IMR-90 (cell line): ENCODE data around the gene MARCHF9. TPM values are rescaled to one million over a fixed set of nuclear protein-coding genes. Genes with fewer than 3 reads are reported as not detected.
A peak's percentile ranks its signal among the peaks of the same experiment; 100 is the strongest.

Source experiments
- ATAC-seq: fragments of 200-7000 bp; cut with Tn5 transposase; 2 replicates; pipeline ENCODE4 v1.9.1; 2020; ENCODE audit warnings: low read depth, mild to moderate bottlenecking, moderate library complexity
- BruUV-seq: library from RNA; stranded (reverse); fragments of 400-500 nt; replicated peaks from 2 replicates; lab custom pipeline; 2021; lab: Mats Ljungman, UMichigan
- CTCF ChIA-PET: fragments of 300-600 bp; formaldehyde crosslinking; extraction: SDS; loops from one replicate; lab custom pipeline; 2021; ENCODE audit warnings: antibody characterized with exemption; lab: Yijun Ruan, JAX
- POLR2A ChIA-PET: fragments of 300-600 bp; sonication (Branson Sonifier 250); formaldehyde crosslinking; loops from one replicate; lab custom pipeline; 2022; ENCODE audit warnings: antibody characterized with exemption; ENCODE audit not compliant: unreplicated experiment; lab: Charles Lee
- DNase-seq: peaks from one replicate; pipeline ENCODE4 v3.0.0; 2013
- H2AFZ ChIP-seq: replicated peaks from 2 replicates; pipeline ENCODE3; 2013; ENCODE audit warnings: low read length, mild to moderate bottlenecking; ENCODE audit not compliant: poor library complexity
- H2AK5ac ChIP-seq: 2 replicates; pipeline ENCODE4 v1.6.1; 2013; ENCODE audit warnings: low read depth, low read length, inconsistent platforms
- H2AK9ac ChIP-seq: replicated peaks from 2 replicates; pipeline ENCODE3; 2013; ENCODE audit warnings: mild to moderate bottlenecking, low read depth, low read length, moderate library complexity; ENCODE audit not compliant: poor library complexity
- H2BK120ac ChIP-seq: 2 replicates; pipeline ENCODE4 v1.6.1; 2013; ENCODE audit warnings: low read depth, low read length, inconsistent platforms
- H2BK15ac ChIP-seq: 3 replicates; pipeline ENCODE4 v1.6.1; 2013; ENCODE audit warnings: low read depth, low read length, inconsistent platforms
- H2BK20ac ChIP-seq: 2 replicates; pipeline ENCODE4 v1.6.1; 2013; ENCODE audit warnings: low read depth, mild to moderate bottlenecking, inconsistent platforms, low read length, moderate library complexity
- H2BK5ac ChIP-seq: 2 replicates; pipeline ENCODE4 v1.6.1; 2013; ENCODE audit warnings: mild to moderate bottlenecking, low read depth, low read length, inconsistent platforms; ENCODE audit not compliant: poor library complexity, severe bottlenecking
- H3K14ac ChIP-seq: replicated peaks from 2 replicates; pipeline ENCODE4 v1.6.1; 2013; ENCODE audit warnings: low read depth, low read length, inconsistent platforms
- H3K18ac ChIP-seq: 2 replicates; pipeline ENCODE4 v1.6.1; 2013; ENCODE audit warnings: low read depth, low read length, control low read depth
- H3K23ac ChIP-seq: 2 replicates; pipeline ENCODE4 v1.6.1; 2013; ENCODE audit warnings: low read depth, low read length, inconsistent platforms
- H3K27ac ChIP-seq: 2 replicates; pipeline ENCODE4 v1.5.1; 2013; ENCODE audit warnings: mild to moderate bottlenecking, control low read depth, low read length; ENCODE audit not compliant: insufficient read depth
- H3K27me3 ChIP-seq: 2 replicates; pipeline ENCODE4 v1.6.1; 2013; ENCODE audit warnings: low read length; ENCODE audit not compliant: control insufficient read depth, insufficient read depth
- H3K36me3 ChIP-seq: 2 replicates; pipeline ENCODE4 v1.6.1; 2013; ENCODE audit warnings: low read length, mixed read lengths; ENCODE audit not compliant: control insufficient read depth, insufficient read depth
- H3K4ac ChIP-seq: 2 replicates; pipeline ENCODE4 v1.6.1; 2013; ENCODE audit warnings: low read depth, low read length, inconsistent platforms
- H3K4me1 ChIP-seq: 2 replicates; pipeline ENCODE4 v1.6.1; 2013; ENCODE audit warnings: low read length, mixed read lengths; ENCODE audit not compliant: control insufficient read depth, insufficient read depth
- H3K4me2 ChIP-seq: 2 replicates; pipeline ENCODE4 v1.6.1; 2013; ENCODE audit warnings: low read depth, mild to moderate bottlenecking, control low read depth, low read length, moderate library complexity
- H3K4me3 ChIP-seq: 2 replicates; pipeline ENCODE4 v1.5.1; 2013; ENCODE audit warnings: low read depth, mild to moderate bottlenecking, control low read depth, low read length, moderate library complexity; ENCODE audit not compliant: insufficient read depth
- H3K56ac ChIP-seq: 2 replicates; pipeline ENCODE4 v1.6.1; 2013; ENCODE audit warnings: low read length, inconsistent platforms; ENCODE audit not compliant: insufficient read depth; ENCODE audit errors: extremely low read depth
- H3K79me1 ChIP-seq, 2 experiments: 2 replicates each; pipeline ENCODE4 v1.6.1; 2013; ENCODE audit warnings: low read length in 2 of 2, inconsistent platforms in 1 of 2, low read depth in 1 of 2
- H3K9ac ChIP-seq: 2 replicates; pipeline ENCODE4 v1.6.1; 2013; ENCODE audit warnings: low read depth, low read length, control low read depth
- H3K9me1 ChIP-seq: 2 replicates; pipeline ENCODE4 v1.6.1; 2013; ENCODE audit warnings: low read length, inconsistent platforms; ENCODE audit not compliant: insufficient read depth
- H3K9me3 ChIP-seq: 2 replicates; pipeline ENCODE4 v1.6.1; 2013; ENCODE audit warnings: low read length; ENCODE audit not compliant: control insufficient read depth, insufficient read depth
- H4K20me1 ChIP-seq: 2 replicates; pipeline ENCODE4 v1.6.1; 2013; ENCODE audit warnings: low read length, inconsistent platforms; ENCODE audit not compliant: insufficient read depth
- H4K5ac ChIP-seq: 2 replicates; pipeline ENCODE4 v1.6.1; 2013; ENCODE audit warnings: mild to moderate bottlenecking, low read depth, low read length, control low read depth
- H4K8ac ChIP-seq, 2 experiments: 2 replicates each; pipeline ENCODE4 v1.6.1; 2013; ENCODE audit warnings: low read depth in 2 of 2, low read length in 2 of 2, control low read depth in 1 of 2, inconsistent platforms in 1 of 2
- H4K91ac ChIP-seq: 2 replicates; pipeline ENCODE4 v1.6.1; 2013; ENCODE audit warnings: low read depth, low read length, inconsistent platforms; ENCODE audit not compliant: insufficient read depth
- RFX5 ChIP-seq: IDR thresholded peaks from 2 replicates; pipeline ENCODE4 v1.8.0; 2012; ENCODE audit warnings: low read depth, mild to moderate bottlenecking, low read length, moderate library complexity
- WGBS, 2 experiments: methylation state at CpG; one replicate each; pipeline versions ENCODE4 v1.1.5 to v1.1.7; 2013; ENCODE audit warnings: missing lambda C conversion rate in 2 of 2; ENCODE audit not compliant: insufficient read length in 1 of 2; ENCODE audit errors: extremely low coverage in 2 of 2; 5-methylcytosine and 5-hydroxymethylcytosine counted together
- dilution Hi-C: fragments of 300-500 bp; cut with HindIII; formaldehyde crosslinking; loops from one replicate; pipeline ENCODE4 v1.14.3; 2018; ENCODE audit warnings: low sequenced_read_pairs; ENCODE audit not compliant: unreplicated experiment
- in situ Hi-C: fragments of 300-500 bp; cut with MboI; formaldehyde crosslinking; loops from 3 replicates; pipeline ENCODE4 v1.14.3; 2019; ENCODE audit warnings: low sequenced_read_pairs, inconsistent platforms, mixed read lengths
- intact Hi-C: fragments of 100-400 bp; cut with micrococcal nuclease; formaldehyde crosslinking; loops from 2 replicates; pipeline ENCODE4 v1.10.0; 2022
- polyA plus RNA-seq, 3 experiments: library from polyadenylated mRNA; depleted of rRNA; stranded (reverse); fragments of >200 nt; gene quantifications; 2 replicates each; pipeline ENCODE4 v1.2.3, GENCODE V29; 2012; ENCODE audit warnings: low replicate concordance in 1 of 3
- total RNA-seq: library from RNA; depleted of rRNA; stranded (reverse); fragments of >200 nt; gene quantifications from 2 replicates; pipeline ENCODE4 v1.2.3, GENCODE V29; 2012

The MARCHF9 gene
- total and polyA plus RNA-seq, 2 of the 4 experiments (the other 2 are of a cell fraction), result 1.1 to 5.4 TPM

GRCh38 chr12:57719777-57720605, 34.9 kb upstream of the MARCHF9 start:
- no peak overlapping the region for H4K5ac ChIP-seq
- H2AK9ac ChIP-seq, result peak overlapping the region; percentile 23
- H3K4me1 ChIP-seq, result no peaks in the 10 kb centered on the region
- 94% methylated on average over 5 of the region's 20 CpGs; no CpG with 5 or more reads in 1 of the 2 experiments for WGBS, 2 experiments
- POLR2A ChIA-PET, result no interaction called here
- H3K79me1 ChIP-seq, result no peaks in the 10 kb centered on the region
- H3K56ac ChIP-seq, result no peak overlapping the region
- no peak overlapping the region for H2BK5ac ChIP-seq
- no peak overlapping the region for H2AFZ ChIP-seq
- DNase-seq (no peak), ATAC-seq (no peak)
- no peak overlapping the region for H2BK20ac ChIP-seq
- H4K8ac ChIP-seq, result no peak overlapping the region
- TF ChIP-seq RFX5, result no peak
- no peak overlapping the region for H3K4ac ChIP-seq
- intact Hi-C loops, result no loop called here
- H3K9me1 ChIP-seq, result peaks cover 3% of the 10 kb centered on the region; the same call in 1 of the 2 replicates
- BruUV-seq, result no TSS peak
- H3K14ac ChIP-seq, result no peak overlapping the region
- H4K91ac ChIP-seq, result no peak overlapping the region
- no peaks in the 10 kb centered on the region; the same call in 1 of the 2 replicates for H3K27me3 ChIP-seq
- peaks cover 49% of the 10 kb centered on the region for H3K36me3 ChIP-seq
- H2BK15ac ChIP-seq, result no peak overlapping the region
- CTCF ChIA-PET, result no interaction called here
- no peak overlapping the region for H2AK5ac ChIP-seq
- no peaks in the 10 kb centered on the region for H3K9me3 ChIP-seq
- H3K23ac ChIP-seq, result no peak overlapping the region
- in situ Hi-C loops, result no loop called here
- H4K20me1 ChIP-seq, result no peaks in the 10 kb centered on the region
- H3K9ac ChIP-seq, result no peak overlapping the region
- H3K18ac ChIP-seq, result no peak overlapping the region
- H3K27ac ChIP-seq, result no peak overlapping the region
- H3K4me3 ChIP-seq, result no peak overlapping the region
- no peak overlapping the region for H2BK120ac ChIP-seq
- H3K4me2 ChIP-seq, result no peak overlapping the region
- dilution Hi-C loops, result no loop called here
